ENCODE data around the gene PFKFB3. TPM values are rescaled to one million over a fixed set of nuclear protein-coding genes. Genes with fewer than 3 reads are reported as not detected.
A peak's percentile ranks its signal among the peaks of the same experiment; 100 is the strongest.

The PFKFB3 gene
- total and polyA plus RNA-seq, 2 experiments from 2014 or later = 21.6 to 26.2 TPM

DNA sequence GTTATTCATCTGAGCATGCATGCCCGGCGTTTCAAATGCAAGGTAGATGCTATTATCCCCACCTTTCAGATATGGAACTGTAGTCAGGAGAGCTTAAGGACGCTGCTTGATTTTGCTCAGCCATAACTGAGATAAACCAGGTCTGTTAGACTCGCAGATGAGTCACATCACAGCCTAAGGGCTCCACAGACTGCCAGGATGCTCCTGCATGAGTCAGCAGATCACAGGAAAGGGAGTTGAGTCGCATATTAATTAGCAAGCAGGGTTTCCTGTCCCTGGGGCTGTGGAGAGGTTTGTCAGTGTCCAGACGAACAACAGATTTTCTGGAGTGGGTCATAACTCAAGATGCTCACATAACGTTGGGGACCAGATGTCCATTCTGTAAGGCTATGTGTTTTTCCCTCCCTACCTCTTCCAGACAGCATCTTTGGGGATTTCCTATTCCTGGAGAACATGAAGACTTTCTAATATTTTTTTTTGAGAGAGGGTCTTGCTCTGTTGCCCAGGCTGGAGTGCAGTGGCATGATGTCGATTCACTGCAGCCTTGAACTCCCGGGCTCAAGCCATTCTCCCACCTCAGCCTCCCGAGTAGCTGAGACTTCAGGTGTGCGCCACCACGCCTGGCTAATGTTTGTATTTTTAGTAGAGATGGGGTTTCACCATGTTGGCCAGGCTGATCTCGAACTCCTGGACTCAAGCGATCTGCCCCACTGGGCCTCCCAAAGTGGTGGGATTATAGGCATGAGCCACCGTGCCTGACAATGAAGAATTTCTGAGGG is 36.7 kb downstream of the PFKFB3 start:
- H3K9me2 ChIP-seq (replicated peaks; ENCODE audit: insufficient read depth) = no peaks in the 10 kb centered on the region
- no peaks in the 10 kb centered on the region for H3K79me2 ChIP-seq
- H3K27me3 ChIP-seq = no peaks in the 10 kb centered on the region
- H3K9me3 ChIP-seq (ENCODE audit: low read depth) = no peaks in the 10 kb centered on the region
- 66% methylated on average over 15 of the region's 15 CpGs for WGBS (ENCODE audit: low lambda C conversion rate, missing lambda C conversion rate)
- H3K4me1 ChIP-seq (ENCODE audit: insufficient read depth) = no peaks in the 10 kb centered on the region
- H3K27ac ChIP-seq = no peak overlapping the region
- DNase-seq (ENCODE audit: low spot score) = peak; percentile 88
- TF ChIP-seq EZH2 (IDR thresholded peaks at IDR 0.05; ENCODE audit: borderline replicate concordance) (no peak), EZH2phosphoT487 (IDR thresholded peaks at IDR 0.05; ENCODE audit: low read depth, severe bottlenecking, unreplicated experiment) (no peak)
- TF ChIP-seq, protein P1, sequence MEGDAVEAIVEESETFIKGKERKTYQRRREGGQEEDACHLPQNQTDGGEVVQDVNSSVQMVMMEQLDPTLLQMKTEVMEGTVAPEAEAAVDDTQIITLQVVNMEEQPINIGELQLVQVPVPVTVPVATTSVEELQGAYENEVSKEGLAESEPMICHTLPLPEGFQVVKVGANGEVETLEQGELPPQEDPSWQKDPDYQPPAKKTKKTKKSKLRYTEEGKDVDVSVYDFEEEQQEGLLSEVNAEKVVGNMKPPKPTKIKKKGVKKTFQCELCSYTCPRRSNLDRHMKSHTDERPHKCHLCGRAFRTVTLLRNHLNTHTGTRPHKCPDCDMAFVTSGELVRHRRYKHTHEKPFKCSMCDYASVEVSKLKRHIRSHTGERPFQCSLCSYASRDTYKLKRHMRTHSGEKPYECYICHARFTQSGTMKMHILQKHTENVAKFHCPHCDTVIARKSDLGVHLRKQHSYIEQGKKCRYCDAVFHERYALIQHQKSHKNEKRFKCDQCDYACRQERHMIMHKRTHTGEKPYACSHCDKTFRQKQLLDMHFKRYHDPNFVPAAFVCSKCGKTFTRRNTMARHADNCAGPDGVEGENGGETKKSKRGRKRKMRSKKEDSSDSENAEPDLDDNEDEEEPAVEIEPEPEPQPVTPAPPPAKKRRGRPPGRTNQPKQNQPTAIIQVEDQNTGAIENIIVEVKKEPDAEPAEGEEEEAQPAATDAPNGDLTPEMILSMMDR (IDR thresholded peaks at IDR 0.05; ENCODE audit: poor library complexity) = no peak
- no peaks in the 10 kb centered on the region for H3K36me3 ChIP-seq (replicated peaks; ENCODE audit: insufficient read depth, low read depth)
- H3K4me3 ChIP-seq = no peak overlapping the region
- no peaks in the 10 kb centered on the region for H4K20me1 ChIP-seq (ENCODE audit: insufficient read depth, poor library complexity, severe bottlenecking)
- no peak overlapping the region for H2AFZ ChIP-seq
- no peak overlapping the region for H3K4me2 ChIP-seq

DNA sequence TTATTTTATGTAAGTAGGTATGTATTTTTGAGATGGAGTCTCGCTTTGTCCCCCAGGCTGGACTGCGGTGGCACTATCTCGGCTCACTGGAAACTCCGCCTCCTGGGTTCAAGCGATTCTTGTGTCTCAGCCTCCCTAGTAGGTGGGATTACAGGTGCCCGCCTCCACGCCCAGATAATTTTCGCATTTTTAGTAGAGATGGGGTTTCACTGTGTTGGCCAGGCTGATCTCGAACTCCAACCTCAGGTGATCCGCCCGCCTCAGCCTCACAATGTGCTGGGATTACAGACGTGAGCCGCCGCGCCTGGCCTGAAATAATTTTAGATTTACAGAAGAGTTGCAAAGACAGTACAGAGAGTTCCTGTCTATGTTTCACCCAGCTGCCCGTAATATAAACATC is 37.5 kb downstream of the PFKFB3 start:
- H3K9me3 ChIP-seq (ENCODE audit: low read depth) = no peaks in the 10 kb centered on the region
- no peak overlapping the region for H2AFZ ChIP-seq
- no peaks in the 10 kb centered on the region for H3K36me3 ChIP-seq (replicated peaks; ENCODE audit: insufficient read depth, low read depth)
- no peaks in the 10 kb centered on the region for H3K4me1 ChIP-seq (ENCODE audit: insufficient read depth)
- H3K79me2 ChIP-seq = no peaks in the 10 kb centered on the region
- no peak for TF ChIP-seq EZH2phosphoT487 (IDR thresholded peaks at IDR 0.05; ENCODE audit: low read depth, severe bottlenecking, unreplicated experiment)
- DNase-seq (ENCODE audit: low spot score) = no peak
- 98% methylated on average over 16 of the region's 16 CpGs for WGBS (ENCODE audit: low lambda C conversion rate, missing lambda C conversion rate)
- no peaks in the 10 kb centered on the region for H3K9me2 ChIP-seq (replicated peaks; ENCODE audit: insufficient read depth)
- H3K27ac ChIP-seq = no peak overlapping the region
- H3K4me2 ChIP-seq = no peak overlapping the region
- H3K4me3 ChIP-seq = no peak overlapping the region
- H4K20me1 ChIP-seq (ENCODE audit: insufficient read depth, poor library complexity, severe bottlenecking) = no peaks in the 10 kb centered on the region
- no peaks in the 10 kb centered on the region for H3K27me3 ChIP-seq

DNA sequence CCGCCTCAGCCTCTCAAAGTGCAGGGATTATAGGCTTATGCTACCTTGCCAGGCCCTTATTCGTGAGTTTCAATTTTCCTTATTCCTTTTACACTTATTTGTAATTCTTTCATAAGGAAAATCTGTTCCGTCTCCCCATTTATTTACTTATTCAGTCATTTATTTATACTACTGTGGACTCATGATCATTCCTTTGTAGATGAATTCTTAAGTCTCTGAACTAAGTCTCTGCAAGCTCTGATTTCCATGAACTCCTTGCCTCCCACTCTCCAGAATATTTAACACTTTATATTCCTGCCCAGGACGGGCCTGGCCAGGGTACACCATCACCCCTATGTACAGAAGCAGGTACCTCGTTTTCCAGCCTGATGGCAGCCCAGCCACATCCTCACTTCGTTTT is 39.4 kb downstream of the PFKFB3 start:
- TF ChIP-seq, protein P1 (IDR thresholded peaks at IDR 0.05; ENCODE audit: poor library complexity) = no peak
- TF ChIP-seq EZH2 (IDR thresholded peaks at IDR 0.05; ENCODE audit: borderline replicate concordance) (no peak), EZH2phosphoT487 (IDR thresholded peaks at IDR 0.05; ENCODE audit: low read depth, severe bottlenecking, unreplicated experiment) (no peak)
- Histone ChIP-seq H4K20me1 (ENCODE audit: insufficient read depth, poor library complexity, severe bottlenecking) (no peaks in the 10 kb centered on the region), H3K4me1 (ENCODE audit: insufficient read depth) (no peaks in the 10 kb centered on the region), H3K4me3 (no peak overlapping the region), H3K36me3 (replicated peaks; ENCODE audit: insufficient read depth, low read depth) (no peaks in the 10 kb centered on the region), H3K79me2 (no peaks in the 10 kb centered on the region), H3K27ac (no peak overlapping the region), H3K9me2 (replicated peaks; ENCODE audit: insufficient read depth) (no peaks in the 10 kb centered on the region), H3K9me3 (ENCODE audit: low read depth) (no peaks in the 10 kb centered on the region), H3K4me2 (no peak overlapping the region), H2AFZ (no peak overlapping the region), H3K27me3 (no peaks in the 10 kb centered on the region)
- WGBS (ENCODE audit: low lambda C conversion rate, missing lambda C conversion rate) = 71% methylated on average over 6 of the region's 6 CpGs
- no peak for DNase-seq (ENCODE audit: low spot score)

DNA sequence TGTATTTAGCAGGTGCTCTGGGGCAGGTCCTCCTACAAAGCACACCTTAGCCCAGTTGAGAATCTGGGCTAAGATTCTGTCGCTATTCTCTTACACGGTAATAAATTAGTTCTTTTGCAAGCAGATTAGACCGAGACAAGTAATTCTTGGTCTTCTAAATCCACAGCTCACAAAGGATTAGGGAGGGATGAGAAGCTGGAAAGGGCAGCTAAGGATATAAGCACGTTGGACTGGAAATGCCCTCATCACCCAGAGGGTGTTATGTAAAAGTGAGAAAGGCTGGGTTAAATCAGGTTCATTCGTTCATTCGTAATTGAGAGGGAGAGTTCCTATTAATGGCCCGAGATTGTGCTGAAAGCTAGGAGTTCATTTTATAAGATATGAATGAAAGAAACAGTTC is 41.8 kb downstream of the PFKFB3 start:
- Histone ChIP-seq H3K36me3 (replicated peaks; ENCODE audit: insufficient read depth, low read depth) (no peaks in the 10 kb centered on the region), H3K4me2 (no peak overlapping the region), H4K20me1 (ENCODE audit: insufficient read depth, poor library complexity, severe bottlenecking) (no peaks in the 10 kb centered on the region), H3K4me3 (no peak overlapping the region), H3K9me2 (replicated peaks; ENCODE audit: insufficient read depth) (no peaks in the 10 kb centered on the region), H3K27me3 (no peaks in the 10 kb centered on the region), H3K79me2 (no peaks in the 10 kb centered on the region), H2AFZ (no peak overlapping the region), H3K9me3 (ENCODE audit: low read depth) (no peaks in the 10 kb centered on the region), H3K27ac (no peak overlapping the region), H3K4me1 (ENCODE audit: insufficient read depth) (no peaks in the 10 kb centered on the region)
- no peak for DNase-seq (ENCODE audit: low spot score)
- WGBS (ENCODE audit: low lambda C conversion rate, missing lambda C conversion rate) = 62% methylated on average over 7 of the region's 7 CpGs
- TF ChIP-seq, protein P1 (IDR thresholded peaks at IDR 0.05; ENCODE audit: poor library complexity) = no peak
- TF ChIP-seq EZH2phosphoT487 (IDR thresholded peaks at IDR 0.05; ENCODE audit: low read depth, severe bottlenecking, unreplicated experiment) (no peak), EZH2 (IDR thresholded peaks at IDR 0.05; ENCODE audit: borderline replicate concordance) (no peak)
